Colon (tissue), 2 donors: ENCODE data around the gene C8A.

Experiments used
- FAIRE-seq: peaks from 2 replicates; lab custom pipeline; 2012; peaks lifted over from hg19 to GRCh38; lab: Jason Lieb, UNC
- donor health status: control.
- donor health status: control.

C8A gene

DNA sequence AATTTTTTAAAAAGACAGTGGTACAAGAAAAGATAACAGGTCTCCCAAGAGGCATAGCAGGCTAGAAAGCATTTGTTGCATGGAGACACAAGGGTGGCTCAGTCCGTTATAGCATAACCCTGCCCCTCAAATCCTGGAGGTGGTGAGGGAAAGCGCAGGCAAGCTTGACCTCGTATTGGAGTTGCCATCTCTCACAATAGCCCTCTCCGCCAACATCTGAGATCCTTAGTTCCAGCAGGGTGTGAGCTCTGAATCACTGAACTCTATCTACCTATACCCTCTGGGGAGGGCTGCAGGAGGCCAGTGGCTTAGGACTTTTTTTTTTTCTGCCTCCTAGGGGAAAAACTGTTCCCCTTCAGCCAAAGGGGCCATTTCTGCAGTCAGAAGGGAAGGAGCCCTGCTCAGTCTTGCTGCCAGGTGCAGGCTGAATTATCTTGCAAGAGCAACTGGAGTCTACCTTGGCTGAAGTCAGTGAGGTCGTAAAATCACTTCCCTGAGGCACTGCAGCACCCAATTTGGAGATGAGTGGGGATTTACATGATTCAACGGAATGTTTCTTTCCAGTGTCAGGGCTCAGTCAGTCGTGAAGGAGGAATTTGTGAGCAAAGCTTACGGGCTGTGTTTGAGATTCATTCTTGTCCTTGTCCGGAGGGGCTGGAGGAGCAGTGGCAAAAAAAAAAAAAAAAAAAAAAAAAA, 17.2 kb upstream of the C8A start:
- FAIRE-seq: no peak

DNA sequence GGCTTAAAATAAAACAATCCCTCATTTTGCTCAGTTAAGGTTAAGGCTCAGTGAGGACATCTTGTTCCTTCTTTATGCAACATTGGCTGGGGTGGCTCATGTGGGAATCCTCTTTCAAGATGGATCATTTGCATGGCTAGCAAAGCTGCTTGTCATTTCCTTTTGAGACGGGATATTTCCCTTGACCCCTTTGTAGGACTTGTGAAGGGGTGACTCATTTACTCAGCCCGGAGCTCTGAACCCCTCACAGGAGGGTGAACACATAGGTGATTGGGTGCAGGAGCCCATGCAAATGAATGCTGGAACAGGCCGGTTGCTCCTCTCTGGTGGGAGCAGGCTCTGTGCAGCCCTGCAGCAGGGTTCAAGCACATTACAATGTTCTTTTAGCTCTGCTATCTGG, 15.8 kb upstream of the C8A start:
- FAIRE-seq: no peak

DNA sequence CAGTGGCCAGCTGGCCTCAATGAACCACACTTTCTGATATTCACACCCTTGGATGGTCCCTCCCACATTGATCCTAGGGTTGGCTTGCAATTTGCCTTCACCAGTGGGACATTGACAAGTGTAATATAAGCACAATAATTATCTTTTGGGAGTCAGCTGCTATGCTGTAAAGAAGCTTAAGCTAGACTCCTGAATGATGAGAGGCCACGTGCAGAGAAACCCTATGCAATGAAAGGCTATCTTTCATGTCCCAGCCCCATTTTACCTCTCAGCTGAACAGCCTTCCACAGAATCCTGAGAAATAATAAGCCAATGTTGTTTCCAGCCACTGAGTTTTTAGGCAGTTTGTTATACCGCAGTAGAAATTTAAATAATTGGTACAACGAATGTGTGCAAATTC, 11.1 kb upstream of the C8A start:
- FAIRE-seq: no peak

DNA sequence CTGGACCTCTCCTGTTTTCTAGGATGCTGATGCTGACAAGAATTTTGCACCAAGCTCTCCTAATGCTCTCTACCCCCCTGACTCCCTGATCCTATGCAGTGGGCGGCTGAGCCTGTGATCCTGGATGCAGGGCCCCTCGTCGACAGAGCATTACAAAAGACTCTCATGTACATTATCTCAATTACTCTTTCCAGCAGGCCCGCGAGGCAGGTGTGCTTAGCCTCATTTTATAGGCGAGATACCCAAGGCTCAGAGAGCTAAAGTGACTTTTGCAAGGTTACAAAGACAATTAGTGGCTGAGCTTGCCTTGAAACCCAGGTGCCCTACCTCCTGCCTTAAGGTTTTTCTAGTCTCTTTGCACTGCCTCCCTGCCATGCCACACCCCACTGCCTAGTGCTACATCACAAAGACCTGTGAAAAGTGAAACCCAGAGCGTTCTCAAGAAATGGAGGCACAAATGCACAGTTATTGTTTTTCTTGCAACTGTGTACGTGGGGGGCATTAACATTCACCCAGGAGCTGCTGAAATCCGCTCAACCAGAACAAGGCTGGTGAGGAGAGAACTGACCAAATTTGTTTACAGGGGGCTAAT, 10.0 kb upstream of the C8A start:
- no peak for FAIRE-seq

DNA sequence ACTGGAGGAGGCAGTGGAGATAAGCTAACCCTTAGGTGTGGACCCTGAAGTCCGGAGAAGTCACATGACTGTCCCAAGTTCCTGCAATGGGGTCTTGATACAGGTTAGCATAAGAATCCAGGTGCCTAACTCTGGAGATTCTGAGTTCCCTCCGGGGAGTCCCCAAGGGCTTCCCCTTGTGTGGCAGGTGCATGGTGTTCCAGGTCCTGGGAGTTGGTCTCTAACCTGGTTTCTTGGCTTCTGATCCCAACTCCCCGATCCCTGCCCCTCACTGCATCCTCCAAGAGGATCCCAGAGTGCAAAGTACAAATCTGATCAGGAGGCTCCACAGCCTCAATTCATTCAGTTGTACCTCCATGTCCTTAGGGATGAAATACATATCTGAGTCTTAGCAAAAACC, 9.3 kb upstream of the C8A start:
- no peak for FAIRE-seq

DNA sequence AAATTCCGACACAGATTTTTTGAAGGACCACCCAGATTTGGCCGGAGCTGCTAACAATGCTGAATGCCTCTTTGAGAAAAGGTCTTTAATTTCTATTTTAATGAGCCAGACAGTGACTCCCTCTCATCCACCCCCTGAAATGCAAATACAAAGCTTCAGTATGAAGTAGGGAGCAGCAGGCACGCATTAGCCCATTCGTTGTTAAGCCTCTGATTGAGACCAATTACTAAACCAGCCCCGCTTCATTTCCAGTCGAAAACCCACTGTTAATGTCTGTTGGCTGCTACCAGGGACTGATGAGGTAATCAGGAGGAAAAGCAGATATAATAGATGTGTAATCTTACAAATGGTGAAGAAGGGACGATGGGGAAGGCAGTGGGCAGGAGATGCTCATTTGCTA, 4.8 kb upstream of the C8A start:
- FAIRE-seq: no peak

DNA sequence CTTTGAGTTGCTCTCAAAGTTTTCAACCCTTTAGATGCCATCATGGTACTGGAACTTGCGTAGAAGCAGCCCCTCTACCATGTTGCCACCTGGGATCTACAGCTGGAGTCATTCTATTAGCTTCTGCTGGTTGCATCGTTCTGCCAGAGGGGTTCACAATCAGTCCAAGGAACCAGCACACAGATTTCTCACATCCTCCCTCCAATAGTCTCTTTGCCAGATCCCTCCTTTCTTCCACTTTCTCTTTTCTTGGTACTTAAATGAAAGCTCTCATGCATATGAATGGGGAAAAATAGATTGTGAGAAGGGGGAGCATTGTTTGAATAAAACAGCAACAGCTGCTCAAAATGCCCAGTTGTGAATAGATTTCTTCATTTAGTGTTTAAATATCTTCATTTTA, 4.2 kb upstream of the C8A start:
- FAIRE-seq: no peak

DNA sequence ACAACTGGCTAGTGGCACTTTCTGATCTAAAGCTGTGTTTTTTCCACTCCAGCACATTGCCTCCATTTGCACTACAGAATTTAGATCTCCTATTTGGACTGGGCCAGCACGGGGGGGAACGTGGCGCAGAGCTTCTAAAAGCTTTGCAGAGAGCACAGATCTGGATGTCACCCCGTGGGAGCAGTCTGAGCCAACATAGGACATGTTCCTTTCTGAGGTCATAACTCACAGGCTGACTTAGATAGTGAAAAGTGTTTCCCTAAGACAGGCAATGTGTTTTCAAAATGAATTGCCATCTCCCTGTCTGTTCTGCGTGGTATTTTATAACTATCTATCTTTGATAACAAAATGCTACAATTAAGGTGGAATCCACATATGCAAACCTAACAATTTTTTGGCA, 3.7 kb upstream of the C8A start:
- FAIRE-seq: no peak

DNA sequence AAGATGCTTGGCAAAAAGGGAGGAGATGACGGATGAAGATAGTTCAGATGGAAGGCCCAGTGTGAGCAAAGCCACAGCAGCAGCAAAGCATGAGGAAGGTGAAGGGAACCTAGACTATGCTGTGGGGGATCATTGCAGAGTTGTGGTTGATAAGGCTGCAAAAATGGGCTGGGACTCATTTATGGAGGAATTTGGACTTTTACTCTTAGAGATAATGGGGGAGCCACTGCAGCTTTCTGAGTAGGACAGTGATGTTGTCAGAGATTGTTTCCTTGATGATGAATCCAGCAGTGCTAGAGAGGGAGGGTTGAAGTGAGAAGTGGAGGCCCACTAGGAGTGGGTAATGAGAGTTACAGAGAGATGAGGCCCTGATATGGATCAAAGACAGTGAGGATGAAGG, 2.1 kb upstream of the C8A start:
- FAIRE-seq: no peak

DNA sequence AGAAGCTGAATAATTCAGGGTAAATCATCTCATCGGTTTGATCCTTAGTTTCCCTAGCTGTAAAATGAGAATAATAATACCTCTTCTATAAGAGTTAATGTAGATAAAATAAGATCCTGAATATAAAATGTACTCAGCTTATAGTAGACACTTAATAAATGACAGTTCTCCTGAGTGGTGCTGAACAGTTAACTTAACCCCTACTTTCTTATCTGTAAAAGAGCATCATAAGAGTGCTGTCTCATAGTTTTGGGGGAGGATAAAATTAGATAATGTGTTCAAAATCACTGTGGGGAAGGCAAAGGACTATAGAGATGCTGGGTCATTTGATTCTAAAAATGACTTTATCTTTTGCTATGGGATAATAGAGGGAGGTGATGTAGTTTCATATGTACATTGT, 593 bp downstream of the C8A start:
- FAIRE-seq: no peak

DNA sequence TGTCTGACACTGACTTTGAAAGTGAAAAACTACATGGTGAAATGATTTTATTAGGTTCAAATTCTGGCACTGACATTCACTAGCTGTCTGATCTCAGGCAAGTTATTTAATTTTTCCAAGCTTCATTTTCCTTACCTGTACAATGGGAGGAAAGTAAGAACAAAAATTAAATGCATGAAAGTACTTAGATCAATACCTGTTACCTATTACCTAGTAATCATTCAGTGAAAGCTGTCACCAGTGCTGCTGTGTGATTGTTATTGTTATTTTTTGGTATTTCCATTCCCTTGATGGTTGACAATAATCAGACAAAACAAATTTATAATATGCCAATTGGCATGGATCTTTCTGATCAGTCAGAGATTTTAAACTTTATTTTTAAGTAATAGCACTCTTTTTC, 1.6 kb downstream of the C8A start:
- no peak for FAIRE-seq

DNA sequence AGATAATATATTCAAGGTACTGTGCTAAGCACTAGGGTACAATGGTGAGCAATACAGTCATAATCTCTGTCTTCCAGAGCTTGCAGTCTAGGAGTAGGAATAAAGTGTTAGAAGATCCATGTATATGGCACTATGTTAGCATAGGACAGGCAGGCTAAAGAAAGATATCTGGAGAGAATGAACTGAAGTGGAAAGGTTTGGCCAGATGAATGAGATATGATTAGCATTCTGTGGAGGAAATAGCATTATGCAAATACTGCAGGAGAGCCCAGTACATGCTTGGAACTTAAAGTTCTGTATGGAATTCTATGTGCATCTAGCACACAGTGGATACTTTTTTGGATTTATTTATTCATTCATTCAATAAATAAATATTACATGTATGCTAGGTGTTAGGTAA, 4.7 kb downstream of the C8A start:
- FAIRE-seq: no peak

DNA sequence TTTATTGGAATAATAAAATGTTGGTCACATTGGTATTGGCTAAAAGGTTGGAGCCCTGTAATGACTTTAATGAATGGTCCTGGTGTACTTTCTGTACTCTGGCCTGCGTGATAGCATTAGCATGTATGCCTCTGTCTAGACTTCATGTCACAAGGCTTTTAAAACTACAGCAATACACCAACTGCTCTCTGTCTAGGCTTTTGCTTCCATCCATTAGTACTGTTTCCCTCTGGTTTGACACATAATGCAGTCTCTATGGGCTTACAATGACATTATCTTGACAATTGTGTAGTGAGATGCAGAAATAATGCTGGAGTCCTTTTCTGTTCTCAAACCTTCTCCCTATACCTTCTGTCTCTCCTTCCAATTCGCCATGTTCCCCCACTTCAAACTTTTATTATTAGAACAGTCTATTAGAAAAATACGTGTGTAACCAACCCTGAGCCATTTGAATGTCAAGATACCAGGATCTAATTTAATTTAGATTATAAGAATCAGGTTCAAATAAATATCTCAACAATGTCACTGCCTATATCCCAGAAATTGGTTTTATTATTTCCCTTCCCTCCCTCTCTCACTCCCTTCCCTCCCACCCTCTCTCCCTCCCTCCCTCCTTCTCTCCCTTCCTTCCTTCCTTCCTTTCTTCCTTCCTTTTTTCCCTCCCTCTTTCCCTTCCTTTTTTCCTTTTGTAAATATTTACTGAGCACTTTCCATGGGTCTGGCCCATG, 8.8 kb downstream of the C8A start:
- FAIRE-seq: no peak

DNA sequence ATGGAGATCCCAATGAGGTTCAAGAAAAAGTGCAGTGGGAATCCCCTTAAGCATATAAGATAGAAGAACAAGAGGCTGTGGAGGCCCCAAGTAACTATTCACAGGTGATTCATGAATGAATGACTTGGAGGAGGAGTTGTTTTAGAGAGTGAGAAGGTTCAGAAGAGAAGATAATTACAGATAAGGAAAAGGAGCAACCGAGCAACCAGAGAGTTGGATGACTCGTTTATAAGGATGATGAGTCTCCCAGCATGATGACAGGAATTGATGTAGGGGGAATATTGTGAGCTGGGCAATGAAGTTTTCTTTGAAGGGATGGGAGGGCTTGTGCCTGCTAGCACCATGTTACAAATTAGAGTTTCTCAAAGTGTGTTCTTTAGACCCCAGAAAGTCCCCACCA, 9.8 kb downstream of the C8A start:
- FAIRE-seq: no peak

DNA sequence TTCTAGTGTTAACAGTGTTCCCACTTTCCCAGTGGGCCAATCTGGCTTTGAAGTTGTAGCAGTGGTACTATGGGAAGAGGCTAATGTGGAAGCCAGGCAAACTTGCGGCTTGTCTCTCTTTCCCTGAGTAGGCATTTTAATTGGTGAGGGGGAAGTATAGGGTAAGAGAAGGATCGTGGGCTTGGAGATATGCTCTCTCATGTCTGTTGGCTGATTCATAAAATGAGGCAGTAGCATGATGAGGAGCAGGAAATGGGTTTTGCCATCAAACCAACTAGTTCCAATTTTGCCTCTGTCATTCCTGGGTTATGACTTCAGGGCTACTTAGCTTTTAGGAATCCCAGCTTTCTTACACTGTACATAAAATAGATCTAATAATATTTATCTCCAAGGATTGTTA, 12.1 kb downstream of the C8A start:
- no peak for FAIRE-seq

DNA sequence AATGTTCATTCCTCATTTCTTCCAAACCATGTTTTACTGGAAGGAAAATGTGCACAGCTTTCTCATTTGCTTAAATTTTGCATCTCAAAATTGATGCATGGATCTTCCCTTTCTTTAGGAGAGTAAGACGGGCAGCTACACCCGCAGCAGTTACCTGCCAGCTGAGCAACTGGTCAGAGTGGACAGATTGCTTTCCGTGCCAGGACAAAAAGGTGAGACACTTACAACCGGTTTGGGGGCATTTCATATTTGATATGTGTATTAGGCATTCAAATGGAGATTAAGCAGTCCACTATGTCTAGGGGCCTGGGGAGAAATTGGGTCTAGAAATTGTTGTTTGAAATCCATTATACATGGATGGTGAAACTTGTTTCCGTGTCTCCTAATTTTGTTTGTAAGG, 12.9 kb downstream of the C8A start:
- FAIRE-seq: no peak

DNA sequence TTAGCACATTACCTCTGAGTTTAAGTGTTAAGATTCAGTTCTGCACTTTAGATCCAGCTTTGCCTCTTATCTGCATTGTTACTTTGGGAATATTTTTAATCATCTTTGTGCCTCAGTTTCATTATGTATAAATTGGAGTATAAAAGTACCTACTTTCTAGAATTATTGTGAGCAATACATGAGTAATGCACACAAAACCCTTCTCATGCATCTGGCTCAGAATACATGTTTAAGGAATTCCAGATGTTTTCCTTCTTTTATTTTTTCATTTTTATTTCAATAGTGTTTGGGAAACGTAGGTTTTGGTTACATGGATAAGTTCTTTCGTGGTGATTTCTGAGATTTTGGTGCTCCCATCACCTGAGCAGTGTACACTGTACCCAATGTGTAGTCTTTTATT, 14.2 kb downstream of the C8A start:
- no peak for FAIRE-seq

DNA sequence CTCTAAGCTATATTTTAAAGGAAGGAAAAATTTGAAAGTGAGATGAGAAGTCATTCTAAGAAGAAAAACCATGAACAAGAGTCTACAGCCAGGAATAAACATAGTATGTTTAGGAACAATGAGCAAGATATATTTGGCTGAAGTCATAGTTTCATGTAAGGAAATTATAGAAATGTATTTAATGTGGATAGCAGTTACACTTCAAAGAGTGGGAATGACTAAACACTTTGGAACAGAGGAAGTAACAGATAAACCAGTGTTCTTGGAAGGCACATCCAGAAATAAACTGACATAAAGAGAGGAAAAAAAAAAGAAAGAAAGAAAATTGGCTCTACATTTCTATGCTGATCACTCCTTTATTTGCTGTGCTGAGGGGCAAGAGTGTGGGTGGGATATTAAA, 18.0 kb downstream of the C8A start:
- FAIRE-seq: no peak

DNA sequence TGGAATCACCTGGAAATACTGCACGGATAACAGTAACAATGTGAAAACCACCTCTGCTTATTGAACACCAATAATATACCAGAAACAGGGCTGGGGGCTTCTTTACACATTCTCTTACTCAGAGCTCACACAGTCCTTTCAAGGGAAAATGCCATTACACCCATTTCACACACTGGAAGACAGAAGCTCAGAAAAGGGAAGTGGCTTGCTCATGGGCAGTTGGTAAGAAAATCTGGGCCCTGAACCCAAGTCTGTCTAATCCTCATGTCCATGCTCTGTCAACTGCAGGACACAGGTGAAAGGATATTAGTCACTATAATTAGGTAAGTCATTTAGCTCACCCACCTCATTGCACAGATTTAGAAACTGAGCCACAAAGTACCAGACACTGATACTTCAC, 18.6 kb downstream of the C8A start:
- no peak for FAIRE-seq

DNA sequence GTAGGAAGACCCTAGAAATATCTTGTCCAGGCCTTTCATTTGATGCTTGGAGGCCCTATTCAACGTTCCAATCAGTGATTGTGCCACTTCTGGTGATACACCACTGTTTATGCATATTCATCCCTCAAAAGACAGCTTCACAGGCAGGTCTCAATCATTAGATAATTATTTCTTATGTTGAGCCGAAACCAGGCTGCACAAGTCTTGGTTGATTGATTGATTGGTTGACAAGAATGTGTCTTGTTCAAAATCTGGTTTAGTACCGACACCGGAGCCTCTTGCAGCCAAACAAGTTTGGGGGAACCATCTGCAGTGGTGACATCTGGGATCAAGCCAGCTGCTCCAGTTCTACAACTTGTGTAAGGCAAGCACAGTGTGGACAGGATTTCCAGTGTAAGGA, 20.1 kb downstream of the C8A start:
- FAIRE-seq: no peak

DNA sequence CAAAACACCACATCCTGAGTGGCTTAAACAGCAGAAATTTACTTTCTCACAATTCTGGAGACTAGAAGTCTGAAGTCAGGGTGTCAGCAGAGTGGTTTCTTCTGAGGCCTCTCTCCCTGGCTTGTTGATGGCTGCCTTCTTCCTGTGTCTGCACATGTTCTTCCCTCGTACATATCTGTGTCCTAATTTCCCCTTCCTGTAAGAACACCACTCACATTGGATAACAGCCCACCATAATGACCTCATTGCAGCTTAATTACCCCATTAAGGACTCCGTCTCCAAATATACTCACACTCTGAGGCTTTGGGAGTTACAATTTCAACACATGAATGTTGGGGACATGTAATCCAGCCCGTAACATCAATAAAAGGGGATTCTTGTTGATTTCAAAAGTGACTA, 23.4 kb downstream of the C8A start:
- FAIRE-seq: no peak

DNA sequence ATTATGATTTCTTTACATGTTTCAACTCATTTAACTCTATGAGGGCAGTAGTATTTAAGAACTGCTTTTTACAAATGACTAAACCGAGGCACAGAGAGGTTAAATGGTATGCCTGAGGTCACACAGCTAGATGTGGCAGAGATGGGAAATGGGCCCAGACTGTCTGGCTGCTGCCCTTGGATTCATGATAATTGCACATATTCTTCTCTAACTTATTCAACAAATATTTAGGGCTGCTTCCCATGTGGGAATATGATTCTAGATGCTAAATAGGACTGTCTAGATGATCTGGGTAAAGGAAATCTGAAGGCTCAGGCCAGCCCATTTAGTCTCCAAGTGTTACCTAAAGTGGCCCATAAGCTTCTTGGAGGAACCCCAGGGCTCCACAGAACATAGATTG, 26.2 kb downstream of the C8A start:
- FAIRE-seq: no peak

DNA sequence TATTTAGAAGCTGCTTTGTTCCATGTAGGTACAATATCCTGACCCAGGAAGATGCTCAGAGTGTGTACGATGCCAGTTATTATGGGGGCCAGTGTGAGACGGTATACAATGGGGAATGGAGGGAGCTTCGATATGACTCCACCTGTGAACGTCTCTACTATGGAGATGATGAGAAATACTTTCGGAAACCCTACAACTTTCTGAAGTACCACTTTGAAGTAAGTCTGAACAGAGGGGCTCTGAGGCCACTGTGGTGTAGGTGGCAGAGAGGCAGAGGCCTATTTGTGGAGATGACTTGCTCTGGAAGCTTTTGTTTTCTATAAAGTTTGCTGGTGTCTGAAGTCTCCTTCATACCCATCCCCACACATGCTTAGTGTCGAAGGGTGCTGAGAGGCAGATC, 26.8 kb downstream of the C8A start:
- FAIRE-seq: no peak

DNA sequence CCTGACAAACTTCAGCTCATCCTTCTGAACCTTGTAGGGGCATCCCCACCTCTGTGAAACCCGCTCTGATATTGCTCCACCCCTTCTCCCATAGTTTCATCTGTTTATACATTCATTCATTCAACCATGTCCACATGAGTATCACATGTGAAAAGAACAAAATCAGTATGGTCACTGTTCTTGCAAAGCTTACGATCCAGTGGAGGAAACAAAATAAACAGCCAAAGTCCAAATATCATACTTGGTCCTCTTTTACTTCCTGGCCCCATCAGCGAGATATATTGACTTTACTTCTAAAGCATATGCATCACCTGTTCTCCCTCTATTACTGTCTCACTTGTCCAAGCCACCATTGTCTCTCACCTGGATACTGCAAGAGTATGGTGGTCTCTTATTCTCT, 35.6 kb downstream of the C8A start:
- no peak for FAIRE-seq
